Thyroid gland (tissue), 4 donors: ENCODE results near the gene KANK3. TPM values are rescaled to one million over a fixed set of nuclear protein-coding genes. Genes with fewer than 3 reads are reported as not detected.

Source experiments
- DNase-seq, 2 donors: peaks; one replicate each; pipeline ENCODE4 v3.0.0-alpha.2; 2019
- H3K27ac ChIP-seq, 3 donors: fragments of 200-600 bp; sonication (generic); 1 replicate in 2 of 3; 2 replicates in 1 of 3; pipeline ENCODE4 v1.5.1; 2016 to 2019; ENCODE audit warnings: mild to moderate bottlenecking in 1 of 3, moderate library complexity in 1 of 3
- H3K27me3 ChIP-seq: fragments of 200-600 bp; sonication (generic); one replicate; pipeline ENCODE4 v1.5.1; 2019
- H3K36me3 ChIP-seq, 2 donors: fragments of 200-600 bp; sonication (generic); one replicate each; pipeline ENCODE4 v1.5.1; 2016 to 2019
- H3K4me1 ChIP-seq, 2 donors: fragments of 200-600 bp; sonication (generic); one replicate each; pipeline ENCODE4 v1.5.1; 2017 to 2019
- H3K4me3 ChIP-seq, 3 donors: fragments of 200-600 bp; sonication (generic); replicated peaks in 1 of 3; 1 replicate in 2 of 3; 2 replicates in 1 of 3; pipeline ENCODE4 v1.5.1; 2016; ENCODE audit warnings: mild to moderate bottlenecking in 1 of 3
- H3K9me3 ChIP-seq: fragments of 200-600 bp; sonication (generic); one replicate; pipeline ENCODE4 v1.5.1; 2017
- CTCF ChIP-seq, 6 experiments: fragments of 200-600 bp in 3 of 6; fragments of 450-650 bp in 3 of 6; sonication (generic) in 3 of 6; IDR thresholded peaks; one replicate each; pipeline ENCODE4 v1.5.1; 2016 to 2019; ENCODE audit warnings: antibody characterized with exemption in 6 of 6, mild to moderate bottlenecking in 2 of 6, inconsistent platforms in 1 of 6, moderate library complexity in 1 of 6
- POLR2A ChIP-seq, 2 donors: fragments of 450-650 bp; IDR thresholded peaks; one replicate each; pipeline ENCODE4 v1.6.1; 2017; ENCODE audit warnings: antibody characterized with exemption in 2 of 2, mild to moderate bottlenecking in 2 of 2, moderate library complexity in 1 of 2
- WGBS, 2 donors: methylation state at CpG; one replicate each; pipeline ENCODE4 v1.1.5; 2017; 5-methylcytosine and 5-hydroxymethylcytosine counted together
- intact Hi-C: fragments of 100-400 bp; cut with DNase I; formaldehyde crosslinking; loops from one replicate; pipeline ENCODE4 v1.15.1; 2023
- total RNA-seq, 4 donors: library from RNA; depleted of rRNA; stranded (reverse); fragments of >200 nt; gene quantifications; one replicate each; pipeline ENCODE4 v1.2.3, GENCODE V29; 2016

Gene KANK3
- total RNA-seq: 10 to 100 TPM; 21.1 to 49.7 (median 30.5) TPM

GRCh38 chr19:8342684-8343482, at the start of gene KANK3:
Gene KANK3, minus strand, starts transcription at chr19:8343262. Its CDS starts 5,434 bp downstream, at chr19:8337828.
- Histone ChIP-seq H3K4me3 (peak within 1 kb of the TSS in 2 of 3 donors; percentile 37 to 55), H3K27me3 (no peaks in the 10 kb centered on the region)
- 50% methylated on average over 4 of the region's 65 CpGs; no CpG with 5 or more reads in 1 of the 2 donors for WGBS, 2 donors

GRCh38 chr19:8392017-8392591, 49.0 kb upstream of the KANK3 start:
- DNase-seq: peak; percentile 82 to 89
- Histone ChIP-seq H3K36me3 (no peaks in the 10 kb centered on the region), H3K27ac (peak overlapping the region; percentile 100), H3K4me3 (peak overlapping the region in 1 of 3 donors; percentile 100), H3K27me3 (no peaks in the 10 kb centered on the region), H3K4me1 (peaks cover 68 to 69% of the 10 kb centered on the region in 2 donors), H3K9me3 (no peaks in the 10 kb centered on the region)
- peak in 1 of 2 donors; percentile 44 for TF ChIP-seq POLR2A (IDR thresholded peaks at IDR 0.05)
- peak in 2 of 6 experiments; percentile 5 to 16 for TF ChIP-seq CTCF (IDR thresholded peaks at IDR 0.05)
- intact Hi-C loops: no loop called here
- WGBS, 2 donors: 20 to 24% methylated on average over 11 of the region's 11 CpGs

More at GRCh38 chr19:8342684-8343482, at the start of gene KANK3:
- Histone ChIP-seq H3K9me3 (no peaks in the 10 kb centered on the region), H3K4me1 (peaks cover 6 to 8% of the 10 kb centered on the region in 2 donors), H3K27ac (peak within 1 kb of the TSS; percentile 73 to 81 (median 76)), H3K36me3 (no peaks in the 10 kb centered on the region)
- intact Hi-C loops: loop anchor here (10.0 kb wide), 1 partner anchor 102 kb away; the partner anchor contains the start of gene HNRNPM
- TF ChIP-seq POLR2A (IDR thresholded peaks at IDR 0.05): peak in 1 of 2 donors; percentile 68
- peak in 1 of 6 experiments; percentile 14 for TF ChIP-seq CTCF (IDR thresholded peaks at IDR 0.05)
- DNase-seq: peak; percentile 96 to 98

- peak in 1 of 2 donors; percentile 63 for DNase-seq
- peak overlapping the region in 1 of 3 donors; percentile 100 for H3K4me3 ChIP-seq
- TF ChIP-seq CTCF (IDR thresholded peaks at IDR 0.05): no peak
- no peak for TF ChIP-seq POLR2A (IDR thresholded peaks at IDR 0.05)
- H3K9me3 ChIP-seq: no peaks in the 10 kb centered on the region
- no peaks in the 10 kb centered on the region for H3K36me3 ChIP-seq
- peaks cover 61 to 65% of the 10 kb centered on the region in 2 donors for H3K4me1 ChIP-seq
- 43 to 62% methylated on average over 14 to 15 of the region's 23 CpGs for WGBS, 2 donors
- intact Hi-C loops: no loop called here
- no peaks in the 10 kb centered on the region for H3K27me3 ChIP-seq
- H3K27ac ChIP-seq: peak overlapping the region; percentile 100
Measured at GRCh38 chr19:8391198-8392016, 48.3 kb upstream of the KANK3 start.

GRCh38 chr19:8390617-8390981, 47.5 kb upstream of the KANK3 start:
- H3K4me1 ChIP-seq: peaks cover 61 to 65% of the 10 kb centered on the region in 2 donors
- H3K27ac ChIP-seq: peak overlapping the region; percentile 100
- intact Hi-C loops: no loop called here

More at GRCh38 chr19:8390617-8390981, 47.5 kb upstream of the KANK3 start:
- Histone ChIP-seq H3K4me3 (peak overlapping the region; percentile 91 to 100 (median 98)), H3K36me3 (no peaks in the 10 kb centered on the region), H3K27me3 (no peaks in the 10 kb centered on the region), H3K9me3 (no peaks in the 10 kb centered on the region)
- TF ChIP-seq CTCF (IDR thresholded peaks at IDR 0.05) (no peak), POLR2A (IDR thresholded peaks at IDR 0.05) (no peak)
- 3 to 4% methylated on average over 6 to 17 of the region's 28 CpGs for WGBS, 2 donors
- peak; percentile 91 for DNase-seq
